ENCODE results near the gene KLHL29.

Gene KLHL29

DNA sequence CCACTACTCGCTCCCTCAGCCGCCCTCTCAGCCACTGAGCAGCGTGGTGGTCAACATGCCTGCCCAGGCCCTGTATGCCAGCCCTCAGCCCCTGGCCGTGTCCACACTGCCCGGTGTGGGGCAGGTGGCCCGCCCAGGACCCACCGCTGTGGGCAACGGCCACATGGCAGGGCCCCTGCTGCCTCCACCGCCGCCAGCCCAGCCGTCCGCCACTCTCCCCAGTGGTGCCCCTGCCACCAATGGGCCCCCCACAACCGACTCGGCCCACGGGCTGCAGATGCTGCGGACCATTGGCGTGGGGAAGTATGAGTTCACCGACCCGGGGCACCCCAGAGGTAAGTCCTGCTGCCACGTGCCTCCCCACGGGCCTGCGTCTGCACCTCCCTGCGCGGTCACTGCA is 257.5 kb downstream of the KLHL29 start:
- no peak for DNase-seq

DNA sequence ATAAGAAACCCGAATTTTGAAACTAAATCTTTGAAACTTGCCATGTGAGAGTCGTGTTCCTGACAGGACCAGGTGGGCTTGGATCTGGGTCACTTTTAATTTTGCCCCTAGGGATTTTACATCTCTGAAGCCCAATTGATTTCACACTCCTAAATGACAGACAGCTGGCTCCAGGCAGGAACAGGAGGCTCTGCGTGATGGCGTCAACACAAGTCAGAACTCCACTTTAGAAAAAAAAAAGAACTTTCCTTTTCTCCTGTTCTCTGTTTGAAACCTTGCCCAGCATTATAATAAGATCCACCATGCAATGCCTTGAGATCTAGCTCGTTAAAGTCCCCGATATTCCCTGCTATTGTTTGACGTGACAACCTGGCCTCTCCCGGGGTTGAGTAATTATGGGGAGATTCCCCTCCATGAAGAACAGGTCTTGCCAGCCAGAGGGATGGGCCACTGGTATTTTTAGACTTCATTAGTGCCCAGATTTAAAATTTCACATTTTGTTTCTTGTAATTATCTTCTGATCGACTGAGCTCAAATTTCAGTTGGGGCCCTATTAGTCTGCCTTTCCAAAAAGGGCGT is 260.3 kb downstream of the KLHL29 start:
- no peak for DNase-seq

DNA sequence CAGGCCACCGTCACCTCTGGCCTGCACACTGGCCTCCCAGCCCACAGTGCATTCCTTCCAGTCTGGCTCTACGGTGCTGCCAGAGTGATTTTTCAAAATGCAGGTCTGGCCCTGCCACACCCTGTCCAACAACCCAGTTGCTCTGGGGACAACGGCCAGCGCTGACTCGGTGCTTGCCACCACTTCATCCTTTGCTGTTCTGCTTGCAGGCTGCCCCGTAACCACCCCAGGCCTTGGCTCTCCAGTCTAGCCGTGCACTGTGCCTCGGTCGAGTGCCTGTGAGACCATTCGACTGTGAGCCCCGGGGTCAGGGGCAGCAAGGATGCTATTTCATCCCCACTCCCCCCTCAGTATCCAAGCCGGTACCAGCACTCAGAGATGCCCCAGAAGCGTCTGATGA is 262.6 kb downstream of the KLHL29 start:
- no peak for DNase-seq

DNA sequence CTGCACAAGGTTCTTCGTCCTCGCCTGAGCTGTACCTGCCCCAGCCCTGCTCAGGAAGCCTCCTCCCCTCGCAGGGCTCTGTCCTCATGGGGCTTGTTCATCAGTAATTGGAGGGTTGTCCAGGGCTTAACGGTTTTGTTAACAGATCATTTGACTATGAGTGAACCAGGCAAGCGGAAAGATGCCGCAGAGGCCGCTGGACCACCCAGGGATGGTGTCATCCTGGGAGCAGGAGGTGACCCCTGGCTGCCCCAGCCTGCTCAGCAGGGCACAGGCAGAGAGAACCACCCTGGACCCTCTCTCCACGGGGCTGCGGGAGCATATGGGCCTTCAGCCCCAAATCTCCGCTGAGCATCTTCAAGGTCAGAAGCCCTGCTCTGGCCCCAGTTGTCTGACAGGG is 264.3 kb downstream of the KLHL29 start:
- no peak for DNase-seq

DNA sequence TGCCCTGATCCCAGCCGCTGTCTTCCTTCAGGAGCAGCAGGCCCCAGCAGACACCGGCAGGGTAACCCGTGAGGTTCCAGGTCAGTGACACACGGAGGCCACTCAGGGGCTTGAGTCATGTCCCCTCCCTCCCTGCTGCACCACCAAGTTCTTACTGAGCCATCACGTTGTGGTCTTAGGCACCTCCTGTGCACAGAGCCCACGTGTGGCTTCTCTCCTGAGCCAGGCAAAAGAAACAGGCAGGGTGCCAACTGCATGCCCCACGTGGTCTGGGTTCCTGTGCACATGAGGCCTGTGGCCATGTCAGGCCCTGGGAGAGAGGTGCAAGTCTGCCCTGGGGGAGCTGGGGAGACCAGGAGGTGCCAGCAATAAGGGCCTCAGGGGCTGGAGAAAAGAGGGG is 264.8 kb downstream of the KLHL29 start:
- no peak for DNase-seq

DNA sequence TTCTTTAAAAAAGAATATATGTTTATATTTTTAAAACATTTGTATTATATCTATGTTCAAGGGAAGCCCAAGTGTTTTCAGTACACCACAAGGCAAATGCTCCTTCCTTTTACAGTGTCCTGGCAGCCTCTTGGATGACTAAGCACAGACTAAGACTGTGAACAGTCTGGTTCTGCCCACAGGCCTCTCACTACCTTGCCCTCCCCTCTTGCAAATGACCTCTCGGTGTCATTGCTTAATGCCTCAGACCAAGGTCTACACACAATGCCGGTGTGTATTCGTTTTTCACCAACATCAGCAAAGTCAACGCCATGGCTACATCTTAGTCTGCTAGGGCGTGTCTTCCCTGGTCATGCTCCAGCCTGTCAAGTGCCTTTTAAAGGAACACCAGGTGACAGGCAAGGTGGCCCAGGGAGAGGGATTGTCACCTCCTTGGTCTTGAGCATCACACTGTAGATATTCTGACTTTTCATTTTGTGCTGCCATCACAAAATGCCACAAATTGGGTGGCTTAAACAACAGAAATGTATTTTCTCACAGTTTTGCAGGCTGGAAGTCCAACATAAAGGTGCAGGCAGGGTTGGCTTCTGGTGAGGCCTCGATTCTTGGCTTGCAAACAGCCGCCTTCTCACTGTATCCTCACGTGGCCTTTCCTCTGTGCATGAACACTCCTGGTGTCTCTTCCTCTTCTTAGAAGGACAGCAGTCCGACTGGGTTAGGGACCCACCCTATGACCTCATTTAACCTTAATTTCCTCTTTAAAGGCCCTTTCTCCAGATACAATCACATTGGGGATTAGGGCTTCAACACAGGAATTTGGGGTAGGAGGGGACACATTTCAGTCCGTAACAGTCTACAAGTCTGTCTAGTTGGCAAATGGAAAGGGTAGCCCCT is 266.5 kb downstream of the KLHL29 start:
- no peak for DNase-seq

DNA sequence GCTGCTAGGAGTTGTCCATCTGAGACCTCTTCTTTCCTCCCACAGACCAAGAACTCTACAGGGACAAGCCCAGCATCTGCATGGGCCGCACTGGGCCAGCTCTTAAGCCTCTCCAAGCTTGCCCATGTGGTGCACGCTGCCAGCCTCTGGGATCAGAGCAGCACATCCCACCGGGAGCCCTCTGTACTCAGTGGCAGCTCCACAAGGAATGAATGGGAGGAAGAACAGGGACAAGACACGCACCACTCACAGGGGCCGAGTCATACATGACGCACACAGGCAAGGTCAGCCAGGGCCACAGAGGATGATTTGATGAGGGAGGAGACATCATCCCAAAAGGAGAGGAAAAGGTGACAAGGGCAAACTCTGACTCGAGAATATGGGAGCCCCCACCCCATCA is 268.3 kb downstream of the KLHL29 start:
- no peak for DNase-seq

DNA sequence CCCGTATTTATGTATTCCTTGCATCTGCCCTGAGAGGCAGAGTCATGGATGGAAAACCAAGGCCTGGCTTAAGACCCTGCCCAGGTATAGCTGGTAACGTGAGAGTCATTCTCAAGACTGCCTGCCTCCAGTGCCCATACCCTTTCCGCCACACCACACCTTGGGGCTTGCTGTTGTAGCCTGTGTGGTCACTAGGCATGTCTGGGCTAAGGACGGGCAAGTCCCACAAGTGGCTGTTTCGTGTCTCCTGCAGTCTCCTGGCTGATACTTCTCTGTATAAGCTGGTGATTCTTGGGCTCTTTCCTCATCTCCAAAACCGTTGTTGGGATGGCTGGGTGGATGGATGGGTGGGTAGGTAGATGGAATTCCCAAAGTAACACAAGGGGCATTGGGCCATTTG is 269.8 kb downstream of the KLHL29 start:
- no peak for DNase-seq

DNA sequence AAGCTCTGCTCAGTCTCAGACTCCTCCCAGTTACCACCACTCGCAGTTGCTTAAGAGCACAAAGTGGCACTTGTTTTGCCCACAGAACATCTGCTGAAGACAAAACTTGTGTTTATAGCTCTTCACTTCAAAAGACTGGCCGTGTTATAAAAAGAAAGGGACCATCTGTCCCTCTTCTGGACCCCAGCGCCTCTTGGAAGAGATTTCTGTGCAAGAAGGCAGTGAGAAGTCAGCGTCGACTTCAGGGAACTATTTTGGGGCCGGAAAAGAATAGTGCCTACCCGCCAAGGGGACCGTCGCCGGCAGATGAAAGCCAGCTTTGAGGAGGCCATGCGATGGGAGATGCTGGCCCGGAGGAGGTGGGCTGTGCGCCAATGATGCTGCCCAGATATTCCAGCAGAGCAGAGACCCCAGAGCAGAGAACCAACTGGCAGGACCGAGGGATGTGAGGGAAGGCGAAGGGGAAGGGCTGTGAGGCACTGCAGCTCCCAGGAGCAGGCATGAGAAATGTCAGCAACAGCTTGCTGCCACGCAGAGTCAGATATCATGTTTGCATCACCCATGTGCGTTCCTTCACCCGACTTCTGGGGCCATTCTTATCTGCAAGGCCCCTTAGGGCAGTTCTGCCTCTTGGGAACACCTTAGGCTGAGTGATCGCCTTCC is 271.1 kb downstream of the KLHL29 start:
- DNase-seq: no peak

DNA sequence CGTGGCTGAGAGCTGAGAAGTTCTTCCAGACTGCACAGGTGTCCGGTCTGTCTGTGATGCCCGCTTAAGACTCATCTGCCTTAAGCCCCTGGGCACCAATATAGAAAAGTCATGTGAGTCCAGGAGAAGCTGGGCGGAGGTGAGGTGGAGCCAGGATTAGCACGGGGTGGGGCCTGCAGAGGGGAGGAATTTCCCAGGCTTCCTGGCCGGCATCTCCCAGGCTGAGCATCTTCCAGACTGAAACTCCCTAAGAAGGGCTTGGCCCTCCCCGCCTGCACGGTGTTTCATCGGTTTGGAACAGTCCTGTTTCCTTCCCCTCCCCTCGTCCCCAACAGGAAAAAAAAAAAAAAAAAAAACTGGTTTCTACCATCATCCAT is 271.6 kb downstream of the KLHL29 start:
- no peak for DNase-seq

DNA sequence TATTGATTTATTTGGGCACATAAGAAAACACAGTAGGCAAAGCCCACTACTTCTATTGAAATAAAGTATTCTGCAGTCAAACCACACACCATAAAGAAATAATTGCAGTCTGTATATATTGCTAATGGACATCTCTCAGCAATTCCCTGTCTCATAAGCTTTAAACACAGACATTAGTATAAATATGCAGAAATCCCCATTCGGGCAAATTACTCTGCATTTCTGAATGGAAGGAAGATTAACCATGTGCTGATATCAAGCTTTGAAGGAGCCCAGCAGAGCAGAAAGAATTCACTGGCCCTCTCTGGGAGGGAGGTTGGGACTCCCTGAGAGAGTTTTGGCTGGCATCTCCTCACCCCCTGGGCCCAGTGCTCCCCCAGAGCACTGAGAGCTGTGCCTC is 272.4 kb downstream of the KLHL29 start:
- no peak for DNase-seq

DNA sequence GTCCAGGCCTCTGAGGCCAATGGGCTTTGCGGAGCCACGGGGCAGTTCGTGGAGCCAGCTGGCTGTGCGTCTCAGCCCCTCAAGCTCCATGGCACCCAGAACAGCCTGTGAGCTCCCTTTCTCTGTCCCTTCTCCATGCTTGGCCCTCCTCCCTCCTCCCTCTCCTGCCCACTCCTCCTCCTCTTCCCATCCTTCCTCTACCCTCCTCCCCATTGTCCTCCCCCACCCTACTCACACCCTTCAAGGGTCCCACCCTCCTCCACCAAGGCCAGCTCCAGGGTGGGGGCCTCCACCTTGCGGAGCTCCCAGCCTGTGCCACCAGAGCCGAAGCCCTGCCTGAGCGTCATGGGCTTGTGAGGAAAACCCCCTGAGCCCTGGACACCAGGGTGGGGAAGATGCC is 273.0 kb downstream of the KLHL29 start:
- DNase-seq: no peak

DNA sequence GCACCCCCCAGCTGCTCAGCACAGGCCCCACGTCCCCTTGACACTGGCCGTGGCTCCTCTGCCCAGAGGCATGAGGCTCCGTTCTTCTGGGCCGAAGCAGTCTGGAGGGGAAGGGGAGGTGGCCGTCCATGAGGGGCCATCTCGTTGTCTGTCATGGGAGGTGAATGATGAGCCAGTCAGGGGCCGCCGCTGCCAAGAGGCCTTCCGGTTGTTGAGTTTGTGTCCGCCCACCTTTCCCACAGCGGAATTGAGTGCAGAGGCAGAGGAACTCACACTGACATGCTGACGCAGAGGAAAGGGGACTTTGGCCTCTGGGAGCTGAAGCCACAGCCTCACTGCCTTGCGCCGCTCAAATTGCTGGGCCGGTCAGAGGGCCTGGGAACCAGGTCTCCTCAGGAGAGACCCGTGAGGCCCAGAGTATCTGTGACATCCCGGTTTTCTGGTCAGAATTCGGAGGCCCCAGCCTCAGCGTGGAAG is 273.5 kb downstream of the KLHL29 start:
- no peak for DNase-seq

DNA sequence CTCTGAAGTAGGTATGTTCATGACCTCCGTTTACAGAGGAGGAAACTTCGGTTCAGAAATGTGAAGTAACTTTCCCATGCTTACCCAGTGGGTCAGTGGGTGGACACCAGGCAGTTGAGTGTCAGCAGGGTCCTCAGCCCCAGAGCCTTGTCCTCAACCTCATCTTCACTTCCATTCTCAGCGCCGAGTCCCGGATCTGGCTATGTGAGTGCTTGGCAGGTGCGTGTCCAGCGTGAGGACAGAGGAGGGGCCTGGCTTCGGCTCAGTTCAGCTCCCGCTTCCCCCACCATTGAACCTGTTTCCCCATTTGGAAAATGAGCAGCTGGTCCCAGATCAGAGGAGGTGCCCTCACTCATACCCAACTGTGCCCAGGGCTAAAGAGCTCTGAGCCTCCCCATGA is 274.3 kb downstream of the KLHL29 start:
- no peak for DNase-seq

DNA sequence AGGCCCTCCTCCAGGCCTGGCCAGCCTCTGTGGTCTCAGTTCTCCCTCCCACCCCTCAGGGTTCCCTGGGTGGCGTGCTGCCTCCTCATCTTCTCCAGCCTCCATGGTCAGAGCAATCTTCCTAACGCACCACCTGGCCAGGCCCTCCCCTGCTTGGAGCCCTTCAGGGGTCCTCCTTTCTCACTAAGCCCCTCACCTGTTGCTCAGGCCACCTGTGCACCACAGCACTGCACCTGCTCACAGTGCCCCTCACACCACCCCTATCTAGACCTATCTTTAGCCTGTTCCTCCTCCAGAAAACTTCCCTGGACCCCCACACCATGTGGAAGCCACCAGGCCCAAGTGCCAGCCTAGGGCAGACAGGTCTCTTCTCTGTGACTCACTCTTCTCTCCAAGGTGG is 274.8 kb downstream of the KLHL29 start:
- DNase-seq: no peak

DNA sequence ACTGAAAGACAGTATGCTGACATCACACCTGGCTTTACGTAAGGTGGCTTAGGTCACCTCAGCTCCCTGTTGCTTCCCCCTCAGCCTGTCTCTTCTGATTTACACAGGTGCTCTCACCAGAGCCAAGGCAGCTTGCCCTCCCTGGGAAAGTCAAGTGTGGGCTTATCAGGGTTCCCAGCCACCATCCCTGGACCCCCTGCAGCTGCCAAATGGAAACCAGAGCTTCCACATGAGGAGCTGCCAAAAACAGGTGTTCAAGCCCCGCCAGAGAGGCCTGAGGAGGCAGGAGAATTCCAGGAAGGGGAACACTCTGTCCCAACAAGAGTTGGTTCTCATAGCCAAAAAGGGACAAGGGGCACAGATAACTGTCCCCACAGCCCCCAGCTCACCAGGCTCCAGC is 275.3 kb downstream of the KLHL29 start:
- no peak for DNase-seq

DNA sequence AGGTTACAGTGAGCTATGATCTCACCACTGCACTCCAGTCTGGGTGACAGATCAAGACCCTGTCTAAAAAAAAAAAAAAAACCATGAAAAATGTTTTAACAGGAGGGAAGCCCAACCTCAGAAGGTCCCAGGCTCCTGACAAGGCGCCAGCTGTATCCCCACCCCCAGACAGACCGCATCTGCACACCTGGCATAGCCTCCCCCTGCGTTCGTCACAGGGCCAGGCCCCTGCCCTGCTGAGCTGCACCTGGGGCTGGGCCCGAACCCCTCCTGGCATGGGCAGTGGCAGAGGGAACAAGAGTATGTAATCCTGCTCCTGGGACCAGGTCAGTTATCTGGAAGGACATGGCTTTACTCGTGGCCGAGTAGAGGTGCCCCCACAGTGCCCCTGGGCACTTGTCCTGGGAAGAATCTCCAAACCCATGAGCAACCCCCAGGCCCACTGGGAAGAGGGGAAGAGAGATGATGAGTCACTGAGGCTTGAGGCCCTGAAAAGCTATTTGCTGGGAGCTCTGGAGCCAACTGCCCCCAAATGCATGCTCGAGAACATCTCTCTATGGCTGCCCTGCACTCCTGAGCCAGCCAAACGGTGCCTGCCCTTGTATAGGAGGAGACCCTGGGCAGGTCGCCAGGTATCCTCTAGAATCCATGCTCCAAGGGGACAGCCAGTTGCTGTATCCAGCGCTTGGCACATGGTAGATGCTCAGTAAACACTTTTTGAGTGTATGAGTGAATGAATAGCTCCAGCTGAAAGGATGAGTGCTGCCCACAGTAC is 276.5 kb downstream of the KLHL29 start:
- no peak for DNase-seq

DNA sequence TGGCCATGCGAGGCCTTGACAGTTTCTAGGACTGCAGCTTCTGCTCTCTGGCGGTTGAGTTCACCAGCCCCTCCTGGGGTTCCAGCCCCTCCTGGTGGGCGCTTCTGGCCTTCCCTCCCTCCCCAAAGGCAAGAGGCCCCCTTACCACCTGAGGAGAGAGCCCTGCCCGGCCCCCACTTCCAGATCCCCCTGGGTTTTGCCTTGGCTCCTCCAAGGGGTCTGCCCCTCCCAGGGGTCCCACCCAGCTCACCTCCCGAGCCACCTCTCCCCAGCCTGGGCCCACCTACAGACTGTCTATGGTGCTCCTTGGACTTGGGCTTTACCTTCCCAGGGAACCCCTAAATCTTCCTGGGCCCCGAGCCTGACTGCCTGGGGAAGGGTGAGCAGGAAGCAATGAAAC is 277.5 kb downstream of the KLHL29 start:
- DNase-seq: no peak

DNA sequence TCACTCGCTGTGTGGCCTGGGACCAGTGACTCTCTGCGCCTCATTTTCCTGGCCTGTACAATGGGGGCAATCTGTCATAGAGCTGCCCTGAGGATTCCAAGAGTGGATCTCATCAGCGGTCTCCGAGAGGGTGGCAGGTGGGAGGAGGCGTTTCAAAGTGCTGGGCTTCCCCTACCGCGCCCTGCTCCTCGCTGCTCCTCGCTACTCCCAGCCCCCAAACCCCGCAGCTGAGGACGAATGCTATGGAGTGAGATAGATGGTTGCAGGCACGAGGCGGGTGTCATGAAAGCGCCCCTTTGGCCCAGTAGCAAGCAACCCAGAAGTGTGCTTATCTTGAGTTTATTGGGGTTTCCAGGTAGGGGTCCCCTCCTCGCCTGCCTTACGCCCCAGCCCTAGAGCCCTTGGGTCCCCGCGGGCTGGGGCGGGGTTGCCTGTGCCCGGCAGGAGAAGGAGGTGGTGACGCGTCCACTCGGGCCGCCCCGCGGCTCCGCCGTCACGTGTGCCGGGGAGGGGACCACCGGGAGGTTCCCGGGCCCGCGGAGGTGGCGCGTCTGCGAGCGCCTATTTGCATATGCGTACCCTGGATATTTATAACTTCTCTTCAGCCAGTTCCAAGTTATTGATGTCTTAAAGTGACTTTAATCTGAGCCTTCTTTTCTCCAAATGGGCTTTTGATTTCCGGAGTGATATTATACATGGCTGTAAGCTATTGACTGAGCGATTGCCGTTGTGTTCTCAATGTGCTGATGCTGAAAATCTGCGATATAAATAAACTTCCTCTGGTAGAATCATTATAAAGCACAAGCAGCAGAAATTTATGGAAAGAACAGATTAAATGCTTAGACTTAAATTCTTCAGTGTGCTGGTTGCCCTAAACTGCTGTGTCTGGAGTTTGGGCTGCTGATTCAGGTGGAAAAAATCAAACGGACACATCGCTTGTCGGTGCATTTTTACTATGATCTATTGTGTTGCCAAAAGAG is 278.3 kb downstream of the KLHL29 start:
- peak; percentile 33 for DNase-seq

DNA sequence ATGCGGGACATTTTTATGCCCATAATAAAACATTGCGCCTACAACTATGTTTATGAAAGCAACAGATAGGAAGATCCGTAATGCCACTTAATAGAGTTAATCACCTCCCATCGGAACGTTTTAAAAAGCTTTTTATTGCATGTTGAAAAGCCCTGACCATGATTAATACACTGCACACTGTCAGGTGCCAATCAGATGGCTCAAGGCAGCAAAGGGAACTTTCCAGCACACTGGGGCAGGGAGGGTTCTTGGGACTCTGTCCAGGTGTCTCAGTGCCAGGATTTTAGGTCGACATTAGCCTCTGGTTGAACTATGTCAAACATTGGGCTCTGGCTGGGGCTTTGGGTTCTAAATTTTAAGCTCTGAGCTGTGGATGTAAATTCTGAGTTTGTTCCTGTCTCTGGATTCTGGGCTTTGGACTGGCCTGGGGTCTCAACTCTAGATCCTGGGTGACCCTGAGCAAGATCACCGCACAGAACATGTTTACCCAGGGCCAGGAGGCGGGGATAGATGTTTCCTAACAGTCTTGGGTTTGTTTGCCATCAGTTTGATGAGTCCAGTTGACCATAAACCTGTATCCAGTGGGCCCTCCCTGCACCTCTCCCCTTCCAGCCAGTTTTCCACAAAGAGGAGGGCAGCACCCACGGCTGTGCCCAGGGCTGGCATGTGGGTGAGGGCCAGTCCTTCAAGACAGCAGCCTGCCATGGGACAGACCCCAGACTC is 279.2 kb downstream of the KLHL29 start:
- no peak for DNase-seq

DNA sequence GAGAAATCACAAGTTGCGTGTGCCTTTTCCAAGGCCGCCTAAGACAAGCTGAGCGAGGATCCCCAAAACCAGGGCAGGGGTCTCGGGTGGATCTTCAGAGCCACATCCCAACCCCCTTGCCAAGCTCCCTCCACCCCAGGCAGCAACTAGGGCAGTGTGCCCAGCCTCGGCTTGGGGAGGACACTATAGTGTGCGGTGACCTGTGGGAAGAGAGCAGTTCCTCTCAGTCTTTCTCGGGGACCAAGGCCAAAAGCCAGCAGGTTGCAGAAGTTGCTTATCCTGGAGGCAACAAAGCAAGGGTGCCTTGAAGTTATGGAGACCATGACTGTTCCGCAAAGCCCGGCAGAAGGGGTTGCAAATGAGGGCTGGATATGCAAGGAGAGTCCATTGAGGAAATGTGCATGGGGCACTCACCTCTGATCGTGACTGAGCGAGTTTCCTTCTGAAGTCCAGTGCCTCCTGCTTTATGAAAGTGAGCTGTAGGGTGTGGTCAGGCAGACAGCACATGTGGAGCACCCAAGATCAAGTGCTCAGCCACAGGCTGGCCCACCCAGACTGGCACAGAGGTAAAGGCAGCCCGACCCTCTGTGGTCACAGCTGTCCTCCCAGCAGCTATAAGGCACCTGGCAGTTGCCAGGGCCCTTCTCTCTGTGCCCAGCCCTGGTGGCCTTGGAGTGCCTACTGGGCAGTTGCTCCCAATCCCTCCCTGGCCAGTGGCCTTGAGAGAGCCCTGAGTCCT is 281.4 kb downstream of the KLHL29 start:
- no peak for DNase-seq

Data from DMS53 (cell line).